ENCODE data around the gene SLC27A4.

GRCh38 chr9:128335914-128336313 lies 4.4 kb upstream of the SLC27A4 start:
- TF ChIP-seq SUPT20H (IDR thresholded peaks at IDR 0.05; ENCODE audit: borderline replicate concordance, control insufficient read depth, low read depth, low read length) (no peak), RAD21 (IDR thresholded peaks at IDR 0.05; ENCODE audit: insufficient read depth, low read depth, low read length) (no peak), EZH2 (IDR thresholded peaks at IDR 0.05; ENCODE audit: borderline replicate concordance, control insufficient read depth, low read depth, low read length) (no peak), MAX (IDR thresholded peaks at IDR 0.05; ENCODE audit: low read depth, low read length) (no peak), FOXK2 (IDR thresholded peaks at IDR 0.05) (no peak)
- TF ChIP-seq, protein P1, sequence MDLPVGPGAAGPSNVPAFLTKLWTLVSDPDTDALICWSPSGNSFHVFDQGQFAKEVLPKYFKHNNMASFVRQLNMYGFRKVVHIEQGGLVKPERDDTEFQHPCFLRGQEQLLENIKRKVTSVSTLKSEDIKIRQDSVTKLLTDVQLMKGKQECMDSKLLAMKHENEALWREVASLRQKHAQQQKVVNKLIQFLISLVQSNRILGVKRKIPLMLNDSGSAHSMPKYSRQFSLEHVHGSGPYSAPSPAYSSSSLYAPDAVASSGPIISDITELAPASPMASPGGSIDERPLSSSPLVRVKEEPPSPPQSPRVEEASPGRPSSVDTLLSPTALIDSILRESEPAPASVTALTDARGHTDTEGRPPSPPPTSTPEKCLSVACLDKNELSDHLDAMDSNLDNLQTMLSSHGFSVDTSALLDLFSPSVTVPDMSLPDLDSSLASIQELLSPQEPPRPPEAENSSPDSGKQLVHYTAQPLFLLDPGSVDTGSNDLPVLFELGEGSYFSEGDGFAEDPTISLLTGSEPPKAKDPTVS (IDR thresholded peaks at IDR 0.05; ENCODE audit: low read depth, low read length), result no peak

All from GM12878 (cell line).